SK-N-SH treated with all-trans-retinoic acid at 6 μM for 48 hours (cell line): ENCODE results near the gene TTLL1.

Source experiments
- POU6F1 ChIP-seq: fragments of 250-450 bp; sonication (Bioruptor Pico); IDR thresholded peaks from 2 replicates; pipeline ENCODE4 v1.8.0; 2021; ENCODE audit warnings: low read depth, mild to moderate bottlenecking, moderate library complexity, borderline replicate concordance
- TF ChIP-seq, protein P1 (sequence below): fragments of 250-450 bp; sonication (Bioruptor Pico); IDR thresholded peaks from 2 replicates; pipeline ENCODE4 v1.5.1; 2021; ENCODE audit warnings: mild to moderate bottlenecking, moderate library complexity

DNA sequence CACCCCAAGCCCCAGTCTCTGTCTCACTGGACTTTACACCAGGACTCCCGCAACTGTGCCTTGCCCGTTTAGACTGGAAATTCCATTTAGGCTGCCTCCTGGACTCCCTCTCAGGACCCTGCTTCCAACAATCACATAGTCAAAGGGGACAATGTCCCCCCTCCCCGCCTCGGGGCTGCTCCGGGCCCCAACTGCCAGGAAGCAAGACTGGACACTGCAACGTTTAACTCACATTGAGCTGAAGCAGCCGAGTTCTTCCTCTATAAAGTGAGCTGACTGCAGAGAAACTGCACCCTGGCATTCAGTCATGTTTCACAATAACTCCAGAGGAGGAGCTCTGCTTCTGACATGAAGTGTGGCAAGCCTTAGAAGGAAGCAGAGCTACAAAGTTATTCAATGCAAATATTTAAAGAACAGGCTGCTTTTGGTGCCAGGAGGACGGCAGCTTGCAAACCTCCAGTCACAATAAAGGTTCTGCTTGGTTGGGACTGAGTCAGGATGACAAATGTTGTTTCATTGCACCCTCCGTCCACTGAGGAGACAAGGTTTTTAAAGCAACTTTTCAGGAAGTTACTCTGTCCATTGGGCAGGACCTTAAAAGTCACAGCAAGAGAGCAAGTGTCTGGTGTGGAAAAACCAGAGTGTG, 94.2 kb downstream of the TTLL1 start:
- TF ChIP-seq POU6F1 (CRISPR knock-in tag) = no peak
- TF ChIP-seq, protein P1, sequence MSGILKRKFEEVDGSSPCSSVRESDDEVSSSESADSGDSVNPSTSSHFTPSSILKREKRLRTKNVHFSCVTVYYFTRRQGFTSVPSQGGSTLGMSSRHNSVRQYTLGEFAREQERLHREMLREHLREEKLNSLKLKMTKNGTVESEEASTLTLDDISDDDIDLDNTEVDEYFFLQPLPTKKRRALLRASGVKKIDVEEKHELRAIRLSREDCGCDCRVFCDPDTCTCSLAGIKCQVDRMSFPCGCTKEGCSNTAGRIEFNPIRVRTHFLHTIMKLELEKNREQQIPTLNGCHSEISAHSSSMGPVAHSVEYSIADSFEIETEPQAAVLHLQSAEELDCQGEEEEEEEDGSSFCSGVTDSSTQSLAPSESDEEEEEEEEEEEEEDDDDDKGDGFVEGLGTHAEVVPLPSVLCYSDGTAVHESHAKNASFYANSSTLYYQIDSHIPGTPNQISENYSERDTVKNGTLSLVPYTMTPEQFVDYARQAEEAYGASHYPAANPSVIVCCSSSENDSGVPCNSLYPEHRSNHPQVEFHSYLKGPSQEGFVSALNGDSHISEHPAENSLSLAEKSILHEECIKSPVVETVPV = no peak
